Liver (tissue), 3 donors: ENCODE results near the gene BATF3.

Experiments
- EGR1 ChIP-seq, 2 donors: IDR thresholded peaks; 2 replicates each; pipeline ENCODE4 v1.6.1; 2016 to 2018; ENCODE audit warnings: antibody characterized with exemption in 2 of 2, low read depth in 2 of 2
- FOXA1 ChIP-seq: IDR thresholded peaks from 2 replicates; pipeline ENCODE4 v1.6.1; 2016; ENCODE audit warnings: antibody characterized with exemption
- GABPA ChIP-seq, 2 donors: IDR thresholded peaks in 1 of 2; conservative IDR thresholded peaks in 1 of 2; 2 replicates each; pipeline ENCODE4 v1.6.1; 2016; ENCODE audit warnings: antibody characterized with exemption in 2 of 2, mild to moderate bottlenecking in 1 of 2, moderate library complexity in 1 of 2
- HNF4A ChIP-seq, 2 donors: conservative IDR thresholded peaks; 2 replicates each; pipeline ENCODE4 v1.6.1; 2016; ENCODE audit warnings: antibody characterized with exemption in 2 of 2, mild to moderate bottlenecking in 2 of 2
- HNF4G ChIP-seq: IDR thresholded peaks from 2 replicates; pipeline ENCODE4 v1.6.1; 2016; ENCODE audit warnings: antibody characterized with exemption
- RAD21 ChIP-seq, 2 donors: IDR thresholded peaks; 2 replicates each; pipeline ENCODE4 v1.6.1; 2016; ENCODE audit warnings: antibody characterized with exemption in 2 of 2, mild to moderate bottlenecking in 2 of 2
- RXRA ChIP-seq, 2 donors: IDR thresholded peaks; 2 replicates each; pipeline ENCODE4 v1.6.1; 2017 to 2018; ENCODE audit warnings: antibody characterized with exemption in 2 of 2, mild to moderate bottlenecking in 1 of 2
- TAF1 ChIP-seq: conservative IDR thresholded peaks from 2 replicates; pipeline ENCODE4 v1.6.1; 2016; ENCODE audit warnings: antibody characterized with exemption, mild to moderate bottlenecking
- YY1 ChIP-seq: IDR thresholded peaks from 2 replicates; pipeline ENCODE4 v1.6.1; 2016; ENCODE audit warnings: antibody characterized with exemption, mild to moderate bottlenecking
- TF ChIP-seq, protein P1 (sequence below): fragments of 150-350 bp; IDR thresholded peaks from 2 replicates; pipeline ENCODE4 v1.5.1; 2017; ENCODE audit warnings: improper control_type of control experiment, low read depth, low read length; ENCODE audit not compliant: missing input control
- TF ChIP-seq, protein P2 (sequence below): IDR thresholded peaks from 2 replicates; pipeline ENCODE4 v1.6.1; 2016; ENCODE audit warnings: antibody characterized with exemption, mild to moderate bottlenecking
- TF ChIP-seq, protein P3 (sequence below): IDR thresholded peaks from 2 replicates; pipeline ENCODE4 v1.6.1; 2016; ENCODE audit warnings: antibody characterized with exemption
- TF ChIP-seq, protein P4 (sequence below): IDR thresholded peaks from 2 replicates; pipeline ENCODE4 v1.6.1; 2016; ENCODE audit warnings: antibody characterized with exemption
- TF ChIP-seq, protein P5 (sequence below): IDR thresholded peaks from 2 replicates; pipeline ENCODE4 v1.6.1; 2016; ENCODE audit warnings: antibody characterized with exemption
- donor health status: healthy.
- donor health status: healthy.

DNA sequence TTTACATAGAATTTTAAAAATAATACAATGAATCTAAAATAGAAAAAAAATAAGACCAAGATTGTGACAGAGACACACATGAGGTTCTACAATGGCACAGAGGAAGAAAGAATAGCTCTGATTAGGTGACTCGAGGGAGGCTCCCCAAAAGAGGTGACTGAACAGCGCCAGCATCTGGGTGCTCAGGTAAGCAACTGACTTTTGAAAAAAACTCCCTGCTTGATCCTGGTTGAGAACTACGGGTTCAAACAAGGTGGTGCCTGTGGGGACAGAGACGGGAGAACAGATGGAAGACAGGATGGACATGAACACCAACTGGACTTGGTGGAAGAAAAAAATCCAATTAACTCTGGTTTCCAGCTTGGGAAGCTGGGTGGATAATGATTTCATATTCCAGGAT, 22.5 kb downstream of the BATF3 start:
- TF ChIP-seq, protein P1, sequence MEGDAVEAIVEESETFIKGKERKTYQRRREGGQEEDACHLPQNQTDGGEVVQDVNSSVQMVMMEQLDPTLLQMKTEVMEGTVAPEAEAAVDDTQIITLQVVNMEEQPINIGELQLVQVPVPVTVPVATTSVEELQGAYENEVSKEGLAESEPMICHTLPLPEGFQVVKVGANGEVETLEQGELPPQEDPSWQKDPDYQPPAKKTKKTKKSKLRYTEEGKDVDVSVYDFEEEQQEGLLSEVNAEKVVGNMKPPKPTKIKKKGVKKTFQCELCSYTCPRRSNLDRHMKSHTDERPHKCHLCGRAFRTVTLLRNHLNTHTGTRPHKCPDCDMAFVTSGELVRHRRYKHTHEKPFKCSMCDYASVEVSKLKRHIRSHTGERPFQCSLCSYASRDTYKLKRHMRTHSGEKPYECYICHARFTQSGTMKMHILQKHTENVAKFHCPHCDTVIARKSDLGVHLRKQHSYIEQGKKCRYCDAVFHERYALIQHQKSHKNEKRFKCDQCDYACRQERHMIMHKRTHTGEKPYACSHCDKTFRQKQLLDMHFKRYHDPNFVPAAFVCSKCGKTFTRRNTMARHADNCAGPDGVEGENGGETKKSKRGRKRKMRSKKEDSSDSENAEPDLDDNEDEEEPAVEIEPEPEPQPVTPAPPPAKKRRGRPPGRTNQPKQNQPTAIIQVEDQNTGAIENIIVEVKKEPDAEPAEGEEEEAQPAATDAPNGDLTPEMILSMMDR, result no peak
- no peak for TF ChIP-seq YY1
- TF ChIP-seq, protein P2, sequence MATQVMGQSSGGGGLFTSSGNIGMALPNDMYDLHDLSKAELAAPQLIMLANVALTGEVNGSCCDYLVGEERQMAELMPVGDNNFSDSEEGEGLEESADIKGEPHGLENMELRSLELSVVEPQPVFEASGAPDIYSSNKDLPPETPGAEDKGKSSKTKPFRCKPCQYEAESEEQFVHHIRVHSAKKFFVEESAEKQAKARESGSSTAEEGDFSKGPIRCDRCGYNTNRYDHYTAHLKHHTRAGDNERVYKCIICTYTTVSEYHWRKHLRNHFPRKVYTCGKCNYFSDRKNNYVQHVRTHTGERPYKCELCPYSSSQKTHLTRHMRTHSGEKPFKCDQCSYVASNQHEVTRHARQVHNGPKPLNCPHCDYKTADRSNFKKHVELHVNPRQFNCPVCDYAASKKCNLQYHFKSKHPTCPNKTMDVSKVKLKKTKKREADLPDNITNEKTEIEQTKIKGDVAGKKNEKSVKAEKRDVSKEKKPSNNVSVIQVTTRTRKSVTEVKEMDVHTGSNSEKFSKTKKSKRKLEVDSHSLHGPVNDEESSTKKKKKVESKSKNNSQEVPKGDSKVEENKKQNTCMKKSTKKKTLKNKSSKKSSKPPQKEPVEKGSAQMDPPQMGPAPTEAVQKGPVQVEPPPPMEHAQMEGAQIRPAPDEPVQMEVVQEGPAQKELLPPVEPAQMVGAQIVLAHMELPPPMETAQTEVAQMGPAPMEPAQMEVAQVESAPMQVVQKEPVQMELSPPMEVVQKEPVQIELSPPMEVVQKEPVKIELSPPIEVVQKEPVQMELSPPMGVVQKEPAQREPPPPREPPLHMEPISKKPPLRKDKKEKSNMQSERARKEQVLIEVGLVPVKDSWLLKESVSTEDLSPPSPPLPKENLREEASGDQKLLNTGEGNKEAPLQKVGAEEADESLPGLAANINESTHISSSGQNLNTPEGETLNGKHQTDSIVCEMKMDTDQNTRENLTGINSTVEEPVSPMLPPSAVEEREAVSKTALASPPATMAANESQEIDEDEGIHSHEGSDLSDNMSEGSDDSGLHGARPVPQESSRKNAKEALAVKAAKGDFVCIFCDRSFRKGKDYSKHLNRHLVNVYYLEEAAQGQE, result no peak
- TF ChIP-seq RAD21 (IDR thresholded peaks at IDR 0.05), result no peak
- TF ChIP-seq, protein P3, sequence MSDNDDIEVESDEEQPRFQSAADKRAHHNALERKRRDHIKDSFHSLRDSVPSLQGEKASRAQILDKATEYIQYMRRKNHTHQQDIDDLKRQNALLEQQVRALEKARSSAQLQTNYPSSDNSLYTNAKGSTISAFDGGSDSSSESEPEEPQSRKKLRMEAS, result no peak
- TF ChIP-seq, protein P4, sequence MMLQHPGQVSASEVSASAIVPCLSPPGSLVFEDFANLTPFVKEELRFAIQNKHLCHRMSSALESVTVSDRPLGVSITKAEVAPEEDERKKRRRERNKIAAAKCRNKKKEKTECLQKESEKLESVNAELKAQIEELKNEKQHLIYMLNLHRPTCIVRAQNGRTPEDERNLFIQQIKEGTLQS, result no peak
- TF ChIP-seq HNF4A (conservative IDR thresholded peaks at IDR 0.05), result no peak
- no peak for TF ChIP-seq RXRA (IDR thresholded peaks at IDR 0.05)
- no peak for TF ChIP-seq HNF4G
- no peak for TF ChIP-seq EGR1 (IDR thresholded peaks at IDR 0.05; ENCODE audit: low read depth in 2 of 2)
- no peak for TF ChIP-seq TAF1
- TF ChIP-seq GABPA (IDR thresholded peaks at IDR 0.05 in 1 of 2, conservative IDR thresholded peaks at IDR 0.05 in 1 of 2), result no peak
- TF ChIP-seq, protein P5, sequence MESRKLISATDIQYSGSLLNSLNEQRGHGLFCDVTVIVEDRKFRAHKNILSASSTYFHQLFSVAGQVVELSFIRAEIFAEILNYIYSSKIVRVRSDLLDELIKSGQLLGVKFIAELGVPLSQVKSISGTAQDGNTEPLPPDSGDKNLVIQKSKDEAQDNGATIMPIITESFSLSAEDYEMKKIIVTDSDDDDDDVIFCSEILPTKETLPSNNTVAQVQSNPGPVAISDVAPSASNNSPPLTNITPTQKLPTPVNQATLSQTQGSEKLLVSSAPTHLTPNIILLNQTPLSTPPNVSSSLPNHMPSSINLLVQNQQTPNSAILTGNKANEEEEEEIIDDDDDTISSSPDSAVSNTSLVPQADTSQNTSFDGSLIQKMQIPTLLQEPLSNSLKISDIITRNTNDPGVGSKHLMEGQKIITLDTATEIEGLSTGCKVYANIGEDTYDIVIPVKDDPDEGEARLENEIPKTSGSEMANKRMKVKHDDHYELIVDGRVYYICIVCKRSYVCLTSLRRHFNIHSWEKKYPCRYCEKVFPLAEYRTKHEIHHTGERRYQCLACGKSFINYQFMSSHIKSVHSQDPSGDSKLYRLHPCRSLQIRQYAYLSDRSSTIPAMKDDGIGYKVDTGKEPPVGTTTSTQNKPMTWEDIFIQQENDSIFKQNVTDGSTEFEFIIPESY, result no peak
- no peak for TF ChIP-seq FOXA1
